Thoracic aorta (tissue), 2 donors: ENCODE results near the gene SLC36A4. TPM values are rescaled to one million over a fixed set of nuclear protein-coding genes. Genes with fewer than 3 reads are reported as not detected.

ENCODE experiments used
- ATAC-seq: fragments of 150-250 bp; one replicate; pipeline ENCODE4 v1.8.0; 2017; ENCODE audit warnings: low read depth; ENCODE audit not compliant: insufficient number of reproducible peaks, low FRiP score
- DNase-seq: peaks from one replicate; pipeline ENCODE4 v3.0.0-alpha.2; 2020; ENCODE audit warnings: low spot score
- H3K27ac ChIP-seq, 2 donors: fragments of 200-600 bp; sonication (generic); 1 replicate in 1 of 2; 2 replicates in 1 of 2; pipeline ENCODE4 v1.5.1; 2016; ENCODE audit warnings: mild to moderate bottlenecking in 2 of 2, moderate library complexity in 2 of 2
- H3K27me3 ChIP-seq: fragments of 200-600 bp; sonication (generic); replicated peaks from 2 replicates; pipeline ENCODE4 v1.6.0; 2016; ENCODE audit warnings: mild to moderate bottlenecking; ENCODE audit not compliant: insufficient read depth
- H3K36me3 ChIP-seq: fragments of 200-600 bp; sonication (generic); one replicate; pipeline ENCODE4 v1.5.1; 2016
- H3K4me1 ChIP-seq, 2 donors: fragments of 200-600 bp; sonication (generic); 1 replicate in 1 of 2; 2 replicates in 1 of 2; pipeline versions ENCODE4 v1.5.1 to v1.6.0; 2016; ENCODE audit warnings: low read depth in 2 of 2, mild to moderate bottlenecking in 1 of 2; ENCODE audit not compliant: control insufficient read depth in 1 of 2
- H3K4me3 ChIP-seq: fragments of 200-600 bp; sonication (generic); 2 replicates; pipeline ENCODE4 v1.5.1; 2016; ENCODE audit warnings: mild to moderate bottlenecking
- H3K9me3 ChIP-seq: fragments of 200-600 bp; sonication (generic); 2 replicates; pipeline ENCODE4 v1.5.1; 2016
- CTCF ChIP-seq: fragments of 200-600 bp; sonication (generic); IDR thresholded peaks from one replicate; pipeline ENCODE4 v1.5.1; 2019; ENCODE audit warnings: antibody characterized with exemption
- total RNA-seq, 2 donors: library from RNA; depleted of rRNA; stranded (reverse); fragments of >200 nt; gene quantifications; one replicate each; pipeline versions ENCODE4 v1.1.0 to v1.2.3, GENCODE V29; 2016

The SLC36A4 gene
- total RNA-seq, 2 donors from 2014 or later, result 8.5 to 27.2 TPM

- Histone ChIP-seq H3K9me3 (no peaks in the 10 kb centered on the region), H3K36me3 (peaks cover 3% of the 10 kb centered on the region), H3K4me3 (no peak overlapping the region), H3K4me1 (no peaks in the 10 kb centered on the region), H3K27ac (no peak overlapping the region), H3K27me3 (no peaks in the 10 kb centered on the region)
- no peak for TF ChIP-seq CTCF
- DNase-seq (no peak), ATAC-seq (no peak)
Measured at GRCh38 chr11:93145390-93145915, 52.3 kb downstream of the SLC36A4 start.

GRCh38 chr11:93143800-93144199, 54.0 kb downstream of the SLC36A4 start:
- DNase-seq, result no peak
- Histone ChIP-seq H3K4me3 (no peak overlapping the region), H3K27me3 (no peaks in the 10 kb centered on the region), H3K36me3 (peaks cover 3% of the 10 kb centered on the region), H3K9me3 (no peaks in the 10 kb centered on the region), H3K27ac (no peak overlapping the region), H3K4me1 (no peaks in the 10 kb centered on the region)
- ATAC-seq, result no peak
- no peak for TF ChIP-seq CTCF

GRCh38 chr11:93143186-93143585, 54.6 kb downstream of the SLC36A4 start:
- TF ChIP-seq CTCF, result no peak
- Histone ChIP-seq H3K4me1 (no peaks in the 10 kb centered on the region), H3K36me3 (no peaks in the 10 kb centered on the region), H3K27me3 (no peaks in the 10 kb centered on the region), H3K27ac (no peak overlapping the region), H3K4me3 (no peak overlapping the region), H3K9me3 (no peaks in the 10 kb centered on the region)
- DNase-seq, result no peak
- ATAC-seq, result no peak

- no peak for DNase-seq
- no peaks in the 10 kb centered on the region for H3K4me1 ChIP-seq
- TF ChIP-seq CTCF, result no peak
Measured at GRCh38 chr11:93133488-93134109, 64.2 kb downstream of the SLC36A4 start.

GRCh38 chr11:93132836-93133235, 65.0 kb downstream of the SLC36A4 start:
- H3K9me3 ChIP-seq, result no peaks in the 10 kb centered on the region
- H3K4me1 ChIP-seq, result no peaks in the 10 kb centered on the region
- no peak for TF ChIP-seq CTCF
- no peak overlapping the region for H3K27ac ChIP-seq
- no peak for ATAC-seq
- no peaks in the 10 kb centered on the region for H3K36me3 ChIP-seq
- no peak overlapping the region for H3K4me3 ChIP-seq
- DNase-seq, result no peak
- H3K27me3 ChIP-seq, result no peaks in the 10 kb centered on the region

More at GRCh38 chr11:93133488-93134109, 64.2 kb downstream of the SLC36A4 start:
- no peak overlapping the region for H3K27ac ChIP-seq
- H3K36me3 ChIP-seq, result no peaks in the 10 kb centered on the region
- no peaks in the 10 kb centered on the region for H3K27me3 ChIP-seq
- ATAC-seq, result no peak
- no peaks in the 10 kb centered on the region for H3K9me3 ChIP-seq
- H3K4me3 ChIP-seq, result no peak overlapping the region
